Right forelimb (tissue), 1 donor: Measurements from ENCODE around the gene CYP4F2.
"Not testable (repeated sequence)": the region's sequence is repeated elsewhere in the genome, so short reads cannot be mapped to it uniquely, and the experiment has no call there.

Experiments used
- DNase-seq: peaks from one replicate; pipeline ENCODE4 v3.0.0-alpha.2; 2018

Gene CYP4F2

DNA sequence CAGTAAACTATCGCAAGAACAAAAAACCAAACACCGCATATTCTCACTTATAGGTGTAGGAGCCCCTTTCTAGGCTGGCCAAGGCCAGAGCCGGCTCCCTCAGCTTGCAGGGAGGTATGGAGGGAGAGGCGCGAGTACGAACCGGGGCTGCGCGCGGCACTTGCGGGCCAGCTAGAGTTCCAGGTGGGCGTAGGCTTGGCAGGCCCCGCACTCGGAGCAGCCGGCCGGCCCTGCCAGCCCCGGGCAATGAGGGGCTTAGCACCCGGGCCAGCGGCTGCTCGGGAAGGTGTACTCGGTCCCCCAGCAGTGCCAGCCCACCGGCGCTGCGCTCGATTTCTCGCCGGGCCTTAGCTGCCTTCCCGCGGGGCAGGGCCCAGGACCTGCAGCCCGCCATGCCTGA, 1.7 kb upstream of the CYP4F2 start:
- DNase-seq: not testable (repeated sequence)

DNA sequence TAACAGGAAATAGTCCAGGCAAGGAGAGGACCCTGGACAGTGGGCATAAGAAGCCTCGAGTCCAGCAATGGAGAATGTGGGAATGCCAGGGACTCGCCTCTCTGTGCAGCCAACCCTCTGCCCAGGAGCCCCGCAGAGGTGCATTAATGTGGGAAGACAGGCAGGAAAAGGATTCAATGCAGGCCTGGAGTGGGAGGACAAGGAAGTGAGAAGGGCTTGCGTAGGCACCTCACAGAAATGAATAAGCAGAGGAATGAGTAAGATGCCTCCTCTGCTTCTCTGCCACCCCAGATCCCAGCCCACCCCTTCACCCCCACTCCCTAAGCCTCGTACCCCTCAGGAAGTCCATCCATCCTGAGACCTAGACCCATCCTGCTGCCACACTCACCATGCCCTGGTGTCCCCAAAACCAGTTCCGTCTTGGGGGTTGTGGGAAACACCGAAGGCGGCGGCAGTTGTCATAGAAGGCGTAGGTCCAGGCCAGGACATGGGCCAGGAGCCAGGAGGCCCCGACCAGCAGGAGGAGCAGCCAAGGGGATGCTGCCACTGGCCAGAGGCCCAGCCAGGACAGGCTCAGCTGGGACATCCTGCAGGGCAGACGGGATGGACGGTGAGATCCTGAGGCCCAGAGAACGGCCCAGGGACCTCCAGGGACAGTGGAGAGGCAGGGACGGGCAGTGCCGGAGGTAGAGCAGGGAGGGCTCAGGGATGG, 692 bp downstream of the CYP4F2 start:
- no peak for DNase-seq

DNA sequence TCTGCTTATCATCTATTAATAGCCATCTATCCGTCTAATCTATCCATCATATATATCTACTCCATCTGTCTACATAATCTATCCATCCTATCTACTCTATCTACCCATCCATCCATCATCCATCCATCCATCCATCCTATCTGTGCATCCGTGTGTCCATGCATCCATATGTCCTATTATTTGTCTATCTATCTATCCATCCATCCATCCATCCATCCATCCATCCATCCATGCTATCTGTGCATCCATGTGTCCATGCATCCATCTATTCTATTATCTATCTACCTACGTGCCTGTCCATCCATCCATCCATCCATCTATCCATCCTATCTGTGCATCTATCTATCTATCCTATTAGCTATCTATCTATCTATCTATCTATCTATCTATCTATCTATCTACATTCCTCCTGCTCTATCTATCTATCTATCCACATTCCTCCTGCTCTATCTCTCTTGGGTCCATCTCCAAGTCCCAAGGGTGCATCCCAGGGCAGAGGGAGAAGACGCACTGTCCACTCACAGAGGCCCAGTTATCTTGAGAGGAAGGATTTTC, 1.9 kb downstream of the CYP4F2 start:
- no peak for DNase-seq

DNA sequence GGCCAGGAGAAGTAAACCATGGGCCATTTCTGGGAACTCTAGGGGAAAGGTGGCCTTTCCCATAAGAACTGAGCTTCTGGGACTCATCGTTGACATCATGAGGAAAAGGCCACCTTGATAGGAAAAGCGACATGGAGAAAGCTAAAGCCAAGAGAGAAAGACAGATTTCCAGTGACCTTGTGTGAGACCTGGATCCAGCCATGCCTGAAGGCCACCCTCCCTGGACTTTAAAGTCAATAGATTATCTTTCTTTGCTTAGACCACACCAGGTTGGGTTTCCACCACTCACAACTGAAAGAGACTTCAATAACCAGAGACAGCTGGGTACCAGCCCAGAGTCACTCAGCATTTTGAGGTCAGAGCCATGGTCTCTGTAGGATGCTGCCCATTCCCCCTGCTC, 3.5 kb downstream of the CYP4F2 start:
- no peak for DNase-seq

DNA sequence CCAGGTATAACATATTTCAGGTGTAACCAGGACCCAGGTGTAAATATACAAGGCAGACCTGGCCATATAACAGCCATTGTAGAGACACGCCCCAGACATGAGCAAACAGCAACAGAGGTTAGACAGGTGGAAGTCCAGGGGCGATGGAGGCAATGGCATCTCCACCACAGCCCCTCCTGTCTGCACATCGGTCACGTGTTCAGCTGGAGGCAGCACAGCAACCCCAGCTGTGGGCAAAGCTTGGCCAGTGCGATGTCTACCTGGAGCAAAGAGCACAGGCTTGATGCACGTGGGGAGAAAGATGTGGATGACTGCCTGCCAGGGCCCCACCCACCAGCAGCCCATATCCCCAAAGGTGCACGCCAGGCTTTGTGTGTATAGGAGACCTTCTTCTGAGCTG, 4.4 kb downstream of the CYP4F2 start:
- DNase-seq: no peak

DNA sequence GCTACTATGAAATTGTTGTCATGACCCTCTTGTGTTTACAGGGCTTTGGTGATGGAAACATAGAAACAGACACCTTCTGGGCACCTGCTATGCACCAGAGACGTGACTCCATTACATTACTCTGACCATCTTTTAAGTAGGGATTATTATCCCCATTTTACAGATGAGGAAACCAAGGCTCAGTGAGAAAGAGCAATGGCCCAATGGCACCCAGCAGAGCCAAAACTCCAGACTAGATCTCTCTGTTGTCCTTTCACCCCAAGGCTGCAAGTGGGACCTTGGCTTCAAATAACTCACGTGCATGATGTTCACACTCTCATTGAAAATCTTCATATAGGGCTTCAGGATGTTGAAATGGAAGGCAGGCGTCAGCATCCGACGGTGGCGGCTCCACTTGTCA, 5.9 kb downstream of the CYP4F2 start:
- DNase-seq: no peak

DNA sequence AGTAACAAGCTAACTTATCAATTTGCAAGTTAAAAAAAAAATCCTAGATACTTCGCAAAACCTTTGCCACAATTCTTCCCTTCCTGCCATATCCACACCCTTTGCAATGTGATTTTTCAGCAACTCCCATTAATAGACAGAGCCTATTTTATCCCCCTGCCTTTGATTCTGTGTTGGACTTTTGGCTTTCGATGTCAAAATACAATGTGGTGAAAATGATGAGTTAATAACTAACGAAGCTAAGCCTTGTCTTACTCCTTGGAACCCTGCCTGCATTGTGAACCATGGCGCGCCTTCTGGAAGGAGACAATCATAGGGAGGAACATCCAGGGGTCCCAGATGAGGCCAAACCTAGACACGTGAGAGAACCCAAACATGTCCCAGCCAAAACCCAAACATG, 6.4 kb downstream of the CYP4F2 start:
- no peak for DNase-seq

DNA sequence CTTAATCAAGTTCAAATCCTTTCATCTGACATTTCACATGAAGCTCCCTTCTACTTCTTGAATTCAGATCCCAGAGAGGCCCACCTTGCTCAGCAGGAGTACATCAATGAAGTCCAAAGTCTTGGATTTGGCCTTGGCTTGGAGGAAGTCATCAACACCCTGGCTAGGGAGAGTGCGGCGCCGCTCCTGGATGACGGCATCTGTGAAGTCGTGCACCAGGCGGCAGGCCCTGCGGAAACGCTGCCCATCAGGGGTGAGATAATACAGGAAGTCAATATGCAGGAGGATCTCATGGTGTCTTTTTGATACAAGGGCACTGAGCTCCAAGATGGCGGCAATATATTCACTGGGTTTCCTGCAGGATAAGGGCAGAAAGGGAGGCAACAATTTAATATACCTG, 8.5 kb downstream of the CYP4F2 start:
- DNase-seq: not testable (repeated sequence)

DNA sequence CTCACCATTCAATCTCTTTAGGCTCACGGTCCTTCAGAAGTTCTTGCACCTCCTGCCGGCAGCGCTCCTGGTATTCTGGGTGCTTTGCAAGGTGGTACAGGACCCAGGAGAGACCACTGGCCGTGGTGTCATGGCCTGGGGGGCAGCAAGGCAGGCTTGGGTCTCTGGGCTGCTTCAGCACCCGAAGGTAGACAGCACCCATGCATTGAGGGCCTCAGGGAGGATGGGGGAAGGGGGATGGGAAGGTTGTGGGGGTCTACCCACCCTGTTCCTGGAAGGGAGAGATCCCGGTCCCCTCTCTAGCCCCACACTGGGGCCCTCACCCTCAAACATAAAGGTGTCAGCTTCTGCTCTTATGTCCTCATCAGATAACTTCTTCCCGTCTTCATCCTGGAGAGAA, 12.0 kb downstream of the CYP4F2 start:
- no peak for DNase-seq

DNA sequence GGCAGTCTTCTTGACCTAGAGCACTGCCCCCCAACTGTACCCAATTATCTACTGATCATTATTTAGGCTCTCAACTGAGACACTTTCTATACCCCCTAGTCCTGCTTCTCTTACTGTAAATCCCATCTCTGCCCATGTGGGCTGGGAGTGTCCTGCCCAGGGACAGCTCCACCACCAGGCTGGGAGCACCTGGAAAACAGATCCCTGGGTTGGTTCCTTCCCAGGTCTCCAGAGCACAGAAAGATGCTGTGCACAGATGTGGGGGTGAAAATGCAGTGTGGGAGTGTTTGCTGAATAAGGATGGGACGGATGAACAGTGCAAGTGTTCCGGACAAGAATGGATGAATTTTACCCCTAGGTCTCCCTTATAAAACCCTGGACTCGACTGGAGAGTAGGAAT, 12.7 kb downstream of the CYP4F2 start:
- DNase-seq: no peak

DNA sequence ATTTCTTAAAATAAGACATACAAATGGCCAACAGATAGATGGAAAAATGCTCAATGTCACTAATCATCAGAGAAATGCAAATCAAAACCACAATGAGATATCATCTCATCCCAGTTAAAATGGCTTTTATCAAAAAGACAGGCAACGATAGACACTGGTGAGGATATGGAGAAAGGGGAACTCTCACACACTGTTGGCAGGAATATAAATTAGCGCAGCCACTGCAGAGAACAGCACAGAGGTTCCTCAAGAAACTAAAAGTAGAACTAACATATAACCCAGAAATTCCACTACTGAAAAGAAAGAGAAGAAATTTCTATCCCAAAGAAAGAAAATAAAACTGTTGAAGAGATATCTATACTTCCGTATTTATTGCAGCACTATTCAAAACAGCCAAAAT, 14.5 kb downstream of the CYP4F2 start:
- not testable (repeated sequence) for DNase-seq

DNA sequence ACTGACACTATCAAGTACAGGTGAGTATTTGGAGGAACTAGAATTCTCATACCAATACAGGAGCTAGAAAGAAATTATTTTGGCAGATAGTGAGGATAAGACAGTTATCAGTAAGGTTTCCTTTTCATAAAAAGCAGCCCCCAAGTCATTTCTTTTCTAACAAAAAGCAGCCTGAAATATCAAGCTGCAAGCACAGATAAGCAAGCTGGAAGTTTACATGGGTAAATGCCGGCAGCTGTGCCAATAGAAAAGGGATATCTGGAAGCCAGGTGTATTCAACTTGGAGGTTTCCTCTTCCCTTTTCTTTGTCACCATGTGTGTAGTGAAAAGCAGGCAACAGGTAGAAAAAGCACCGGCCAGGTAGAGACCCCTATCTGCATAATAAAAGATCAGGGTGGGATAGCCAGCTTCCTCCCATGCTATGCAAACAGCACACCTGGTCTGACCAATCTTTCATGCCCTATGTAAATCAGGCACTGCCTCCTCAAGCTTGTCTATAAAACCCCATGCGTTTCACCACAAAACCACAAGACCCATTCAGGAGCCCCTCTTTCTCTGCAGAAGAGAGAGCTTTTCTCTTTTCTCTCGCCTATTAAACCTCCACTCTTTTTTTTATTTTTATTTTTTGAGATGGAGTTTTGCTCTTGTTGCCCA, 22.9 kb downstream of the CYP4F2 start:
- no peak for DNase-seq

DNA sequence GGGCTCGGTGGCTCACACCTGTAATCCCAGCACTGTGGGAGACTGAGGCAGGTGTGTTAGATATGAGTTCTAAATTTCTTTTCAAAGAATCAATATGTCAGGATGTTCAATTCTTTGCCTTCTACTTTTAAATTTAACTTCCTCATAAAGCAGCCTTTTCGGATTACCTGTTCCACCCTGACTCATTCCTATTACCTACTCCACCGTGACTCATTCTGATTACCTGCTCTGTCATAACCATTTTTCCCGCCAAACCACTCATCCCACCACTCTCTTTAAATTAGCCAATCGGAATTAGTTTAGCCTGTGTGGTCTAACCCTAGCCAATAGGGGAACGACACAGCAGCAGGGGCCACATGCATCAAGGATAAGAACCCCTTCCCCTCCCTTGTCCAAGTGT, 24.1 kb downstream of the CYP4F2 start:
- not testable (repeated sequence) for DNase-seq

DNA sequence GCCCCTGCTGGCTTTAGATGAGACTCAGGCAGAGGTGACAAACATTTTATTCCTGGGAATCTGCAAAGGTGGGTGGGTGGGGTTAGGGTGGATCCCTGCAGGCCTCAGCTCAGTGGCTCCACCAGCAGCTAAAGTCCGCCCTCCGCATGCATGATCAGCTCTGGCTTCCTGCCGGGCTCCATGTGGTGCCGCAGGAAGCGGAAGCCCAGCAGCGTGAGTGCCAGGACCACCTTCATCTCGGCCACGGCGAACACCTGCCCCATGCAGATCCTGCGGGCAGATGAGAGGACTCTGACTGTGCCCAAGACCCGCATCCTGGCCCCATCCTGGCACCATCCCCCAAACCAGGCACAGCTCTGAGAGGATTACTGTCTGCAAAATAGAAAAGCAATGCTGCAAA, 26.3 kb downstream of the CYP4F2 start:
- no peak for DNase-seq

DNA sequence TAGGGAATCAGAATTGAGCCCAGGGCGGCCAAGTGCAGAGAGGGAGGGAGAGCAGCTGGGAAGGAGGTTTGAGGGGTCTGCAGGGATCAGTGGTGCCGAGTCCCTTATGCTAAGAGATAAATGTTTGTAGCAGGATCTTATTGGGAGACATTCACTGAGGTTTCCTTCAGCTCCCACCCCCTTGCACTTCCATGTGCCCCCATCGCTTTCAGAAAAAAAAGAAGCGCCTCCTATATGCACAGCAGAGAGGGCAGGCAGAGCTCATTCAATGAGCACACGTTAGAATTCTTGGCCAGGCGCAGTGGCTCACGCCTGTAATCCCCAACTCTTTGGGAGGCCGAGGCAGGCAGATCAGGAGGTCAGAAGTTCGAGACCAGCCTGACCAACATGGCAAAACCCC, 28.0 kb downstream of the CYP4F2 start:
- no peak for DNase-seq

DNA sequence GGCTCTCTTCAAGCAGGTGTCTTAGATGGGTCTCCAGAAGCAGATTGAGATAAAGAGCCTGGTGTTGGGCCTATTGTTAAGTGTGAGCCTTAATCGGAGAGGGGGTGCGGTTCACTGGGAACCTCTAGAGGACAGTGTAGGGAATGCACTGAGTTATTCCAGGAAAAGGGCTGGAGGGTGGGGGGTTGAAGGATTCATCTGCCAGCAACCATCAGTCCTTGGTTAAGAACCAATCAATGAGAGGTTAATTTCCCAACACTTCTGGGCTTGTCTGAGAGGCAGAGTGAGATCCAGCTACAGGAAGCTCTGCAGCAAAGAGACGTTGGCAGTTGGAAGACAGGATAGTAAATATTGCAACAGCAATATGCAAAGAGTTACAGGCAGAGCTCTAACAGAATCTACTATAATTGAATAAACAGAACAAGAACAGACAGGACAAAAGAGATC, 28.7 kb downstream of the CYP4F2 start:
- DNase-seq: no peak

DNA sequence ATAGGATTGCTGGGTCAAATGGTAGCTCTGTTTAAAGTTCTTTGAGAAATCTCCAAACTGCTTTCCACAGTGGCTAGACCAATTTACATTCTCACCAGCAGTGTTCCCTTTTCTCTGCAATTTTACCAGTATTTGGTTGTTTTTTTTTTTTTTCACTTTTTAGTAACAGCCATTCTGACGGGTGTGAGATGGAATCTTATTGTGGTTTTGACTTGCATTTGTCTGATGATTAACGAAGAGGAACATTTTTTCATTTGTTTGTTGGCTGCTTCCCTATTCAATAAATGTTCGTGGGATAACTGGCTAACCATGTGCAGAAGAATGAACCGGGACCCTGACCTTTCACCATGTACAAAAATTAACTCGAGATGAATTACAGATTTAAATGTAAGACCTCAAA, 31.2 kb downstream of the CYP4F2 start:
- no peak for DNase-seq

DNA sequence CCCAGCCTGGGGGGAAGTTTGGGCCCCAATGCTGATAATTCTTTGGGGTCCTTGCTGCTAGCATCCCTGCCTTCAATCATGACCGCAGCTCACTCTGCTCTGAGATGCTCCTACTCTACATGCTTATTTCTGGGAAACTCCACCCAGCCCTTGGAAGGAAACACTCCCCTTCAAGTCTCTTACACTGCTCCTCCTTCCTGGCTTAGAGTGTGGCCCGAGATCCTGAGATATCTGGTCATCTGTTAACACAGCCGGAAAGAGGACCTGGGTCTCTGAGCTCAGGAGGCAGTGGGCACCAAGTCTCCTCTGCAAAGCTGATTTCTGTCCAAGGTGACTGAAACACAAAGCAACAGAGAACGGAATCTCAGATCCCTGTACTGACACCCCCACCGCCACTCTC, 33.0 kb downstream of the CYP4F2 start:
- DNase-seq: no peak

DNA sequence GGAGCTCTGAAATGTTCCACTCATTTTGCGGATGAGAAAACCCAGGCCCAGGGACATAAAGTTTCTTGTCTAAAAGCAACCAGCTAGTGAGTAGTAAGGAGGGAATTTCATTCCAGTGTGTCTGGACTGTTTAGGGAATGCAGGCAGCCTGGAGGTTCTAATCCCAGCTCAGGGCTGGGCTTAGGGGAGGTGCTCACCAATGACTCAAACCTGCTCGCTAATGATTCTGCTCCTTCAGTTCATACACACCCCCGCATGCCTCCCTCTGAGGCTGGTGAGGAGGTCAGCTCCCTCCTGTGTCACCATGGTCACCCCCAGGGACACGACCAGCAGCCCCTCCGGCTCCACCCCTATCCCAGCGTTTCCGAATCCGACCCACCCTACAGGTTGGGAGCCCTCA, 34.6 kb downstream of the CYP4F2 start:
- no peak for DNase-seq

DNA sequence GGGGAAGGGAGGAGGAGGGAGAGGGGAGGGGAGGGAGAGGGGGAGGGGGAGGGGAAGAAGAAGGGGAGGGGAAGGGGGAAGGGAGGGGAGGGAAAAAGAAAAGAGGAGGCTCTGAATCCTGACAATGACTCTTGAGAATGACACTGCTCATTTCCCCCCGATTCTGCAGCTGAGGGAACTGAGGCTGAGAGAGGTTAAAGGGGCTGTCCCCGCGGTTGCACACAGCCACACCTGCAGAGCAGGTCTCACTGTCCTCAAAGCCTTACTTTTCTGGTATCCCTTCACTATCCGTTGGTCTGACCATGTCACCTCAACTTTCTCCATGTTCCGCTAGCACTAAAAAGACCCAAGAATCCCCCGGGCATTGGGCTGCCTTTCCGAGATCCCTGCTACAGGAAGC, 35.4 kb downstream of the CYP4F2 start:
- no peak for DNase-seq

DNA sequence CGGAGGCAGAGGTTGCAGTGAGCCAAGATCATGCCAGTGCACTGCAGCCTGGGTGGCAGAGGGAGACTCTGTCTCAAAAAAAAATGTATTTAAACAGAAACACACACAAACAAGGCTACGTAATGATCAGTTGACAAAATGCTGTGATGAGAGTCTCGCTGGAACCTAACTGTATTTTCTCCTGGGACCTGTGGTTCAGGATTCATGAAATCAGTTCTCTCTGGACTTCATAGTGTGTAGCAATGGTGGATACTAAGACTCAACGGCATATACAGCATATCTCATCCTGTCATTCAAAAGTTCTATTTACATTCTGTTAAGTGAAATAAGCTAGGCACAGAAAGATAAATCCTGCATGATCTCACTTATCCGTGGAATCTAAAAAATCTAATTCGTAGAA, 37.4 kb downstream of the CYP4F2 start:
- DNase-seq: no peak

DNA sequence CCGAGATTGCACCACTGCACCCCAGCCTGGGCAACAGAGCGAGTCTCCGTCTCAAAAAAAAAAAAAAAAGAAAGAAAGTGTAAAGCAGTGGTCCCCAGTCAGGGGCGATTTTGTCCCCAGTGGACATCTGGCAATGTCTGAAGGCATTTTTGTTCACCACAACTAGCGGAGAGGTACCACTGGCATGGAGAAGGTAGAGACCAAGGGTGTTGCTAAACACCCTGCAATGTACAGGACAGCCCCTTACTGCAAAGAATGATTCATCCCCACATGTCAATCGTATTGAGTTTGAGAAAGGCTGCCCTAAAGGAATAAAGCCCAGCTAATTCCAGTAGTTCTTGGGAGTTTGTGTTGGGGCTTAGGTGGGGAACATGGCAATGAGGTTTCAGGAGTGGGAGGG, 38.7 kb downstream of the CYP4F2 start:
- no peak for DNase-seq

DNA sequence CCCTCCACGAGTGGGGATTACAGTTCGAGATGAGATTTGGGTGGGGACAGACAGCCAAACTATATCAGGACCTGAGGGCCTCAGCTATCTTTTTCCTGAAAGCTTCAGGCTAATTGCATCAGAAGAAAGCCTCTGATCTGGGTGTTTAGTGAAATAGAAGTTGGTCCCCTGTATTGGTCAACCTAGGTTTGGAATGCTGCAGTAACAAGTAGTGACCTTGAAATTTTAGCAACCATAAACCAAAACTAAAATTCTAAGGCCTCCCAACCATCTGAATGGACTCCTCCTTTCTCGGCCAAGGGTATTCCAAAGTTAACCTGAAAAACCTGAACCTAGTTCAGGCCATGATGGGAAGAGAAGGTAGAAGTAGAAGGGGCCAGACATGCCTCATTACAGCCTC, 47.5 kb downstream of the CYP4F2 start:
- no peak for DNase-seq

DNA sequence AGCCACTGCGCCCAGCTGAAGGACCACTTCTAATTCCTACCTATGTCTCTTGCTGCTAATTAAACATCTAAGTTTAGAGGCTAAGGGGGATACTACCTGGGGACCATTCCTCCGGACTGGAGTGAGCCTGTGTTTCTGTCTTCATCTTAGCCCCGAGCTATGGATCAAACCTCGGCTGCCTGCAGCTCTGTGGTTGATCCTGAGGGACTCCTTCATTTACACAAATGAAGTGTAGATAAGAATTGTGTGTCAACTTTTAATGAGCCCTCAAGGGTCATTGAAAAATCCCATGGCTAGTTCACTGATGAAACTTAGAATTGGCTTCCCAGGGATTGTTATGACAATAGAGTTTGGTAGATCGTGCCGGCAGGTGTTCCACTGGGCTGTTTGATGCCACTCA, 51.0 kb downstream of the CYP4F2 start:
- DNase-seq: no peak

DNA sequence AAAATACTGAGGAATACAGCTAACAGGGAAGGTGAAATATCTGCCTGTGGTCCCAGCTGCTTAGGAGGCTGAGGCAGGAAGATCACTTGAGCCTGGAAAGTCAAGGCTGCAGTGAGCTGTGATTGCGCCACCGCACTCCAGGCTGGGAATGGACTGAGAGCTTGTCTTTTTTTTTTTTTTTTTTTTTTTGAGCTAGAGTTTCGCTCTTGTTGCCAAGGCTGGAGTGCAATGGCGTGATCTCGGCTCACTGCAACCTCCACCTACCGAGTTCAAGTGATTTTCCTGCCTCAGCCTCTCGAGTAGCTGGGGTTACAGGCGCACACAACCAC, 54.0 kb downstream of the CYP4F2 start:
- DNase-seq: not testable (repeated sequence)
